Fibroblast of lung (primary cell): Measurements from ENCODE around the gene ABCF3.

ENCODE experiments used
- CTCF ChIP-seq, 2 donors: IDR thresholded peaks in 1 of 2; conservative IDR thresholded peaks in 1 of 2; 1 replicate in 1 of 2; 2 replicates in 1 of 2; pipeline ENCODE4 v1.5.1; 2011 to 2012; ENCODE audit warnings: low read length in 2 of 2, control low read depth in 1 of 2, inconsistent platforms in 1 of 2, low read depth in 1 of 2, mild to moderate bottlenecking in 1 of 2
- EZH2 ChIP-seq: IDR thresholded peaks from 2 replicates; pipeline ENCODE4 v1.5.1; 2012; ENCODE audit warnings: low read length, control low read depth, mild to moderate bottlenecking; ENCODE audit errors: missing control alignments

- no peak for TF ChIP-seq CTCF (conservative IDR thresholded peaks at IDR 0.05 in 1 of 2, IDR thresholded peaks at IDR 0.05 in 1 of 2; ENCODE audit: low read depth in 1 of 2, low read length in 2 of 2)
- TF ChIP-seq EZH2 = no peak
Observed at GRCh38 chr3:184181596-184181995, 4.4 kb upstream of the ABCF3 start.
